Activated CD4-positive, alpha-beta T cell treated with anti-CD3 and anti-CD28 coated beads, Interleukin-2, amount 10 ng/mL, durations not matched to agents 7 days and 5 days (primary cell): Measurements from ENCODE around the gene PLXNA4. TPM values are rescaled to one million over a fixed set of nuclear protein-coding genes. Genes with fewer than 3 reads are reported as not detected.
"Not testable (repeated sequence)": the region's sequence is repeated elsewhere in the genome, so short reads cannot be mapped to it uniquely, and the experiment has no call there.

Experiments
- CTCF ChIA-PET: fragments of 350-600 bp; sonication (Branson Sonifier 250); formaldehyde crosslinking; loops from one replicate; lab custom pipeline; 2021; ENCODE audit warnings: antibody characterized with exemption; lab: Charles Lee
- POLR2A ChIA-PET: fragments of 350-600 bp; sonication (Branson Sonifier 250); formaldehyde crosslinking; loops from one replicate; lab custom pipeline; 2021; ENCODE audit warnings: antibody characterized with exemption; lab: Charles Lee
- DNase-seq: peaks from one replicate; pipeline ENCODE4 v3.0.0-alpha.2; 2020
- H3K27ac Mint-ChIP-seq: one replicate; pipeline ENCODE4 v1.8.0; 2021; ENCODE audit warnings: mild to moderate bottlenecking, moderate library complexity, mixed read lengths
- H3K27me3 Mint-ChIP-seq: one replicate; pipeline ENCODE4 v1.8.0; 2021; ENCODE audit warnings: mixed read lengths
- H3K36me3 Mint-ChIP-seq: one replicate; pipeline ENCODE4 v1.8.0; 2021; ENCODE audit warnings: low read depth, mixed read lengths
- H3K4me1 Mint-ChIP-seq: one replicate; pipeline ENCODE4 v1.8.0; 2021; ENCODE audit warnings: mixed read lengths
- H3K4me3 Mint-ChIP-seq: one replicate; pipeline ENCODE4 v1.8.0; 2021; ENCODE audit warnings: mild to moderate bottlenecking, moderate library complexity, mixed read lengths
- H3K9me3 Mint-ChIP-seq: one replicate; pipeline ENCODE4 v1.8.0; 2021; ENCODE audit warnings: mixed read lengths
- total RNA-seq, 2 experiments: library from RNA; stranded (reverse); gene quantifications; one replicate each; pipeline ENCODE4 v1.2.3, GENCODE V29; 2021

PLXNA4 gene
- total RNA-seq, 2 experiments from 2014 or later, result 21.3 to 23.3 TPM

GRCh38 chr7:132181946-132182685, 394.2 kb downstream of the PLXNA4 start:
- Mint-ChIP-seq H3K9me3 (peaks cover 6% of the 10 kb centered on the region), H3K36me3 (peaks cover 3% of the 10 kb centered on the region), H3K4me3 (no peak overlapping the region), H3K27me3 (no peaks in the 10 kb centered on the region), H3K27ac (no peak overlapping the region), H3K4me1 (no peaks in the 10 kb centered on the region)
- ChIA-PET CTCF (interaction anchor here (0.6 kb wide), 1 partner anchor 467 kb away, joined by 4 read pairs; no protein-coding TSS in a partner anchor), POLR2A (no interaction called here)
- no peak for DNase-seq

GRCh38 chr7:132181371-132181770, 394.9 kb downstream of the PLXNA4 start:
- no peak for DNase-seq
- Mint-ChIP-seq H3K9me3 (no peaks in the 10 kb centered on the region), H3K27ac (no peak overlapping the region), H3K4me3 (no peak overlapping the region), H3K36me3 (no peaks in the 10 kb centered on the region), H3K4me1 (no peaks in the 10 kb centered on the region), H3K27me3 (no peaks in the 10 kb centered on the region)
- ChIA-PET CTCF (no interaction called here), POLR2A (no interaction called here)

- Mint-ChIP-seq H3K4me1 (no peaks in the 10 kb centered on the region), H3K27ac (no peak overlapping the region), H3K36me3 (no peaks in the 10 kb centered on the region), H3K4me3 (no peak overlapping the region), H3K27me3 (no peaks in the 10 kb centered on the region), H3K9me3 (no peaks in the 10 kb centered on the region)
- POLR2A ChIA-PET, result no interaction called here
- CTCF ChIA-PET, result interaction anchor here (1.4 kb wide), 1 partner anchor 74 kb away, joined by 3 read pairs; no protein-coding TSS in a partner anchor
- DNase-seq, result no peak
Observed at GRCh38 chr7:132180481-132180880, 395.8 kb downstream of the PLXNA4 start.

GRCh38 chr7:132179681-132180080, 396.6 kb downstream of the PLXNA4 start:
- ChIA-PET POLR2A (no interaction called here), CTCF (interaction anchor here (1.4 kb wide), 1 partner anchor 75 kb away, joined by 3 read pairs; no protein-coding TSS in a partner anchor)
- no peaks in the 10 kb centered on the region for H3K4me1 Mint-ChIP-seq
- H3K27ac Mint-ChIP-seq, result no peak overlapping the region
- no peaks in the 10 kb centered on the region for H3K36me3 Mint-ChIP-seq
- H3K9me3 Mint-ChIP-seq, result no peaks in the 10 kb centered on the region
- DNase-seq, result no peak
- no peaks in the 10 kb centered on the region for H3K27me3 Mint-ChIP-seq
- H3K4me3 Mint-ChIP-seq, result no peak overlapping the region

GRCh38 chr7:132179080-132179430, 397.2 kb downstream of the PLXNA4 start:
- no peaks in the 10 kb centered on the region for H3K36me3 Mint-ChIP-seq
- no peak for DNase-seq
- H3K27ac Mint-ChIP-seq, result no peak overlapping the region
- no peaks in the 10 kb centered on the region for H3K27me3 Mint-ChIP-seq
- H3K4me1 Mint-ChIP-seq, result no peaks in the 10 kb centered on the region
- H3K9me3 Mint-ChIP-seq, result no peaks in the 10 kb centered on the region
- CTCF ChIA-PET, result no interaction called here
- POLR2A ChIA-PET, result no interaction called here
- H3K4me3 Mint-ChIP-seq, result no peak overlapping the region

- H3K9me3 Mint-ChIP-seq, H3K27ac Mint-ChIP-seq, POLR2A ChIA-PET, H3K36me3 Mint-ChIP-seq, DNase-seq, H3K4me1 Mint-ChIP-seq, CTCF ChIA-PET, H3K4me3 Mint-ChIP-seq, H3K27me3 Mint-ChIP-seq: not testable (repeated sequence)
Observed at GRCh38 chr7:132178402-132179079, 397.7 kb downstream of the PLXNA4 start.

- no peak overlapping the region for H3K27ac Mint-ChIP-seq
- no peak for DNase-seq
- no peaks in the 10 kb centered on the region for H3K4me1 Mint-ChIP-seq
- CTCF ChIA-PET, result no interaction called here
- no peaks in the 10 kb centered on the region for H3K9me3 Mint-ChIP-seq
- no peaks in the 10 kb centered on the region for H3K36me3 Mint-ChIP-seq
- POLR2A ChIA-PET, result no interaction called here
- no peak overlapping the region for H3K4me3 Mint-ChIP-seq
- H3K27me3 Mint-ChIP-seq, result no peaks in the 10 kb centered on the region
Observed at GRCh38 chr7:132177708-132178401, 398.4 kb downstream of the PLXNA4 start.

GRCh38 chr7:132176719-132177118, 399.6 kb downstream of the PLXNA4 start:
- H3K36me3 Mint-ChIP-seq, result no peaks in the 10 kb centered on the region
- POLR2A ChIA-PET, result no interaction called here
- H3K4me3 Mint-ChIP-seq, result no peak overlapping the region
- no peak for DNase-seq
- CTCF ChIA-PET, result no interaction called here
- H3K4me1 Mint-ChIP-seq, result no peaks in the 10 kb centered on the region
- no peak overlapping the region for H3K27ac Mint-ChIP-seq
- H3K27me3 Mint-ChIP-seq, result no peaks in the 10 kb centered on the region
- H3K9me3 Mint-ChIP-seq, result no peaks in the 10 kb centered on the region

- H3K4me3 Mint-ChIP-seq, result no peak overlapping the region
- no peak for DNase-seq
- peaks cover 2% of the 10 kb centered on the region for H3K27me3 Mint-ChIP-seq
- no peaks in the 10 kb centered on the region for H3K9me3 Mint-ChIP-seq
- no peaks in the 10 kb centered on the region for H3K36me3 Mint-ChIP-seq
- CTCF ChIA-PET, result no interaction called here
- H3K4me1 Mint-ChIP-seq, result no peaks in the 10 kb centered on the region
- H3K27ac Mint-ChIP-seq, result no peak overlapping the region
- POLR2A ChIA-PET, result no interaction called here
Observed at GRCh38 chr7:132171130-132171576, 405.1 kb downstream of the PLXNA4 start.

- Mint-ChIP-seq H3K4me3 (no peak overlapping the region), H3K27ac (no peak overlapping the region), H3K9me3 (no peaks in the 10 kb centered on the region), H3K4me1 (no peaks in the 10 kb centered on the region), H3K27me3 (peaks cover 2% of the 10 kb centered on the region), H3K36me3 (no peaks in the 10 kb centered on the region)
- no peak for DNase-seq
- POLR2A ChIA-PET, result no interaction called here
- CTCF ChIA-PET, result no interaction called here
Observed at GRCh38 chr7:132169730-132170129, 406.5 kb downstream of the PLXNA4 start.

GRCh38 chr7:132168239-132168638, 408.0 kb downstream of the PLXNA4 start:
- no peaks in the 10 kb centered on the region for H3K4me1 Mint-ChIP-seq
- CTCF ChIA-PET, result no interaction called here
- H3K36me3 Mint-ChIP-seq, result no peaks in the 10 kb centered on the region
- no peaks in the 10 kb centered on the region for H3K9me3 Mint-ChIP-seq
- H3K27me3 Mint-ChIP-seq, result peaks cover 2% of the 10 kb centered on the region
- no peak overlapping the region for H3K27ac Mint-ChIP-seq
- POLR2A ChIA-PET, result no interaction called here
- DNase-seq, result no peak
- H3K4me3 Mint-ChIP-seq, result no peak overlapping the region

- not testable (repeated sequence) for H3K27me3 Mint-ChIP-seq, H3K9me3 Mint-ChIP-seq, DNase-seq, H3K4me1 Mint-ChIP-seq, H3K27ac Mint-ChIP-seq, H3K4me3 Mint-ChIP-seq, H3K36me3 Mint-ChIP-seq
- ChIA-PET CTCF (interaction anchor here (0.6 kb wide), 1 partner anchor 71 kb away, joined by 3 read pairs; no protein-coding TSS in a partner anchor), POLR2A (interaction anchor here (0.6 kb wide), 1 partner anchor 130 kb away, joined by 3 read pairs; no protein-coding TSS in a partner anchor)
Observed at GRCh38 chr7:132165695-132166094, 410.6 kb downstream of the PLXNA4 start.

- Mint-ChIP-seq H3K4me1 (no peaks in the 10 kb centered on the region), H3K27me3 (peaks cover 2% of the 10 kb centered on the region), H3K9me3 (no peaks in the 10 kb centered on the region), H3K36me3 (no peaks in the 10 kb centered on the region), H3K4me3 (no peak overlapping the region), H3K27ac (no peak overlapping the region)
- no peak for DNase-seq
- ChIA-PET CTCF (no interaction called here), POLR2A (no interaction called here)
Observed at GRCh38 chr7:132164558-132165125, 411.6 kb downstream of the PLXNA4 start.
